Astrocyte (in vitro differentiated cells and primary cell): ENCODE results near the gene TMCO2.
"Not testable (repeated sequence)": the region's sequence is repeated elsewhere in the genome, so short reads cannot be mapped to it uniquely, and the experiment has no call there.

Source experiments
- CTCF ChIP-seq: IDR thresholded peaks from 2 replicates; pipeline ENCODE4 v1.5.1; 2011; ENCODE audit warnings: low read depth, mild to moderate bottlenecking, inconsistent platforms, low read length, moderate library complexity; ENCODE audit not compliant: insufficient read depth
- EZH2 ChIP-seq: IDR thresholded peaks from 2 replicates; pipeline ENCODE4 v1.6.1; 2012; ENCODE audit warnings: mild to moderate bottlenecking, low read length, inconsistent platforms; ENCODE audit not compliant: insufficient read depth

GRCh38 chr1:40221471-40221905 is 26.2 kb upstream of the TMCO2 start:
- not testable (repeated sequence) for TF ChIP-seq CTCF, EZH2
